ENCODE measurements around the gene PLXDC2.
A peak's percentile ranks its signal among the peaks of the same experiment; 100 is the strongest.
"Not testable (repeated sequence)": the region's sequence is repeated elsewhere in the genome, so short reads cannot be mapped to it uniquely, and the experiment has no call there.

The PLXDC2 gene

DNA sequence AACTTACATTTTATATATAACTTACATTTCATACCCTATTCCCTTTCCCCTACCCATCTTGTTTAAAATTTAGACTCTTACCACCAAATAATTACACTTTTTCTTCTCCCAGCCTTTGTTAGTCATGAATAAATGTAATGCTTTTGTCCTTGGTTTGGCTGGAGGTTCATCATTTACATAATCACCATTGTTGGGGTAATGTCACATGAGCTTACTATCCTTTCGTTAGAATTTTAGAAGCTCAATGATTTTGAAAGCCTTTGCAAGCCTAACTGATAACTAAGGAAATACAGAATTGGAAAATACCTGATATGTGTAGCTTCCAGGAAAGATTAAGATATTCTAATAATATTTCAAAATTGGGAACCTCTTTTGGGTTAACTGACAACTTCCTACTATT is 171.7 kb downstream of the PLXDC2 start:
- DNase-seq = no peak

DNA sequence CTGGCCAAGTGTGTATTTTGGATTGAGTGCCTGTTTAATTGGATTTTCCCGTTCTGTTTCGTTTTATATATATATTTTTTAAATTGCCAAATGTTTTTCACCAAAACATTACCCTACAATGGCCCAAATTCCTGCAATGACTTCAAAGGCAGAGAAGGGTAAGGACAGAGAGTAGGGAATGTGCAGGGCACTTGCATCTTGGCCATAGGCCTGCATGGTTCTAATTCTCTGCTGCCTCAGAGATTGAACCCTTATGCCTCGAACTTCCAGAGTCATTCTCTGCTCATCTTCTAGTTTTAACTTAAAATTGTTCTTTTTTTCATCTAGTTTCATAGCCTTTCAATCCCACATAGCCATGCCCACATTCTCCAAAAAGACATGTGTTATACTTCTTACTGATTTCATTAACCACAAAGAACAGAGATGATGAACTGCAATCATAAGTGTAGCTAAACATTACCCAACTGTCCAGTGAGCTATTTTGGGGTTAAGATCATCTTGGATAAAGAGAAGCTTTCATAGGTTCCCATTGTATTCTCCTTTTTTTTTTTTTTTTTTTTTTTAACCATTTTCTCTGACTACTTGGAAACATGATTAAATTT is 177.6 kb downstream of the PLXDC2 start:
- DNase-seq = no peak

DNA sequence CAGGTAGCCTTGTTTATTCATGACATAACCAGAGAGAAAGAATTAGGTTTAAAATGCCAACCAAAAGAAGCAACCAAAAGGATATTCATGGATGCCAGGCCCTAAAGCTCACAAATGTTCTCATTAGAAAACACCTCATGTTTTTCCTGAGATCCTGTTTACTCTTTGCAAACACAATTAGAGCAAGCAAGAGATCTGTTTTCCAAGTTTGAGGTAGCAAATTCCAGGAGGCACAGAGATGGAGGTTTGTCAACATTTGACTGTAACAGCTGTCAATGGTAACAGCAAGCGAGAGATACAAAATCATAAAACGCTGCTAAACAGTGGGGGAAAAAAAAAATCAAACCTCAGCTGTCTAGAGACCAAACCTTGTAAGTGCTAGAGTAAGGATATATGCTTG is 182.2 kb downstream of the PLXDC2 start:
- DNase-seq = no peak

DNA sequence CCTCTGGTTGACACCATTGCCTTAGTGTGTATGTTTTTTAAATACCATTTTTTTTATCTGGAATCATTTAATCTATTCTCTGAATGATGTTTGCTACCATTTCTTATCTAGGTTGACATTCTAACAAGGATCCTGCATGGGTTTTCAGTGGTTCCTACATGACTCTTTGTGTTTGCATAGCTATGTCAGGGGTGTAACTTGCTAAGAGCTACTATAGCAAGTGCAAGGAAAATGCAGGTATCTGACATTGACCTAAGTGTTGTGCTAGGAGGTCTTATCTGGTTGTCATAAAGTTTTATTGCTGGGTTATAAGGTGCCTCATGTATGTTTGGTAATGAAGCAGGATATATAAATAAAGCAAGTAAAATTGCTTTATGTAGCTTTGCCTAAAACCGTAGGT is 183.2 kb downstream of the PLXDC2 start:
- no peak for DNase-seq

DNA sequence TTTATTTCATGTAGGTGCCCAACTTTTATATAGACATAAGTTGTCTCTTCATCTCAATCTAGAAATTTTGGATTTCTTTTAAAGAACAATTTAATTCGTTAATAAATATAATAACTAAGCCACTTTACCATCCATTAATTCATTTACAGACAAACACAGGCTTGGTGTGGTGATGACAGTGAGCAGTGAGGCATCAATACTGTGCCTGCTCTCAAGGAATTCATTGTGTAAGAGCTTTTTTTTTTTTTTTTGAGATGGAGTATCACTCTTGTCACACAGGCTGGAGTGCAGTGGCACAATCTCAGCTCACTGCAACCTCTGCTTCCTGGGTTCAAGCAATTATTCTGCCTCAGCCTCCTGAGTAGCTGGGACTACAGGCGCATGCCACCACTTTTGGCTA is 185.8 kb downstream of the PLXDC2 start:
- not testable (repeated sequence) for DNase-seq

DNA sequence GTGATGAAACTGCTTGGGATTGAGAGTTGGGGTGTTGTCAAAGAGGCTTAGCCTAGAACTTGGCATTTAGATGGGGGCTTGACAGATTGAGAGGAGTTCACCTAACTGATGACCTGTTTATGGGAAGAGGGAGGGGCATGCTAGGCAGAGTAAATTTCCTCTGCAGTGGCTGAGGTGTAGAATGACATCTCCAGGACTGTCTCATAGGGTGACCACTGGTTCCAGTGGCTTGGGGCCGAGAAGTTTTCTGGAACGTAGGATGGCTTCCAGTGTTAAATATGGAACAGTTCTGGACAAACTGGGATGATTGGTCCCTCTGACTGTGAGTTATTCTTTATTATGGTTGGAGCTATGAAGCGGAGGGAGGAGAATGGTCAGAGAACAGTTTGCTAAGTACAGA is 186.4 kb downstream of the PLXDC2 start:
- DNase-seq = no peak

DNA sequence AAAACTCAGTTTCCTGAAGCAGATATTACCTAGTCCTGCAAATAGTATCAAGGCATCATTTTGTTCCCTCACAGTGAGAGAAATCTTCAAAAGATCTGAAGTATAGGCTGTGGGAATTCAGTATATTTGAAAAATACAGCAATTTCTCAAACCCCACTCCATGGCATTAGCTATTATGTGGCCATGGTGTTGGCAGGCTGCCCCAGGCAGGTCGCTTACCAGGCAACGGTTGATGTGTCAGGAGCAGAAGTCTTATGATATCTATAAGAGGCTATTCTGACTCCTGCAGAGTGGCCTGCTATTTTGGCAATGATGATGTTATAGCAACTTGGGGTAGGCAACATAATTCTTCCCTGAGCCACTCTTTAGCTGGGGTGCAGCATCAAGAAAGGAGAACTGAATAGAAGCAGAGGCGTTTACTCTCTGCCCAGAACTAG is 187.9 kb downstream of the PLXDC2 start:
- no peak for DNase-seq

DNA sequence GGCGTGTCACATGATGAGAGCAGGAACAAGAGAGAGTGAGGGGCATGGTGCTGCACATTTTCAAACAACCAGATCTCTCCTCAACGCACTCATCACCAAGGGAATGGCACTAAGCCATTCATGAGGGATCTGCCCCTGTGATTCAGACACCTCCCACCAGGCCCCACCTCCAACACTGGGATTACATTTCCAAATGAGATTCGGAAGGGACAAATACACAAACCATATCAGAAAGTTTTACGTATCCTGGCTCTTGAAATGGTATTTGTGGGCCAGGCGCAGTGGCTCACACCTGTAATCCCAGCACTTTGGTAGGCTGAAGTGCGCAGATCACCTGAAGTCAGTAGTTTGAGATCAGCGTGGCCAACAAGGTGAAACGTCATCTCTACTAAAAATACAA is 189.4 kb downstream of the PLXDC2 start:
- DNase-seq = no peak

DNA sequence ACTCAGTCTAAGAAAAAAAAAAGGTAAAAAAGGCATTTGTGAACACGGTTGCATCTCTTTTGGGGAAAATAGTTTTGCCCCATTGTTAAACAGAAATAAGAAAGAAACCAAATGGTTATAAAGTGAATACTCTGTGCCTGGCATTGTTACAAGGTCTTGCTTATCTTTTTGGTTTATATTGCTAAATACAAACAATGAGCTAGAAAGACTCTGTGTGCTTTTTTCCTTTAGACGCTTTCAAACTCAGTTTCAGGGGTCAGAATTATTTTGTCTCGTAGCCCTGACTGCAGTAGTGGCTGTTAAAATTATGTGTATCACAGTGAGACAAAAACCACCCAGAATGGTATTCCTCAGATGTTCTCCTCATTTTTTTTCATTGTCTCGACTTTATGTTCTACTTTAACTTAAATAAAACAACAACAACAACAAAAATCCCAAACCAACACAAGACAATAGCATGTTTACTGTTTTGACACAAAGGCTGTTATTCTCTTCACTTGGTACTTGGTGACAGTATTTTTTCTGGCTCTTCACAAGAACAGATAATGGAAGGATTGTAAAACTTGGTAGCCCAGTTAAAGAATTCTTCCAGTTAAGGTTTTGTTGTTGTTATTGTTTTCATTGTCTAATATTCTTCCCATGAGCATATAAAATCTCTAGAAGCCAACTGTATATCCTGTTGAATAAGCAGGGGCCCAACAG is 190.1 kb downstream of the PLXDC2 start:
- DNase-seq = no peak

DNA sequence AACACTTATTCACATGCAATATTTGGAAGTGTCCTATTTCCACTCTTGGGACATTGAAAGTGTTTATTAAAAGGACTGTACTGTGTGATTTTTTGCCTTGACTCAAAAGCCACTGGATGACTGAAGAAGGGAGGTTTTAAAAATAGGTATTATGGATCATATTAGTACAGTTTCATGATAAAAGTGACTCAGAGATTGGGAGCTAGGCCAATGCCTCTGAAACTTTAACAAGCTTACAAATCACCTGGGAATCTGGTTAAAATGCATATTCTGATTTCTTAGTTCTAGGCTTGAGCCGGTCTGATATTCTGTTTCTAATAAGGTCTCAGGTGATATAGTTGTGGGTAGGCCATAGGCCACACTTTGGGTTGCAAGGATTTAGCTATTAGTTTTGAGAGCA is 191.2 kb downstream of the PLXDC2 start:
- DNase-seq = no peak

DNA sequence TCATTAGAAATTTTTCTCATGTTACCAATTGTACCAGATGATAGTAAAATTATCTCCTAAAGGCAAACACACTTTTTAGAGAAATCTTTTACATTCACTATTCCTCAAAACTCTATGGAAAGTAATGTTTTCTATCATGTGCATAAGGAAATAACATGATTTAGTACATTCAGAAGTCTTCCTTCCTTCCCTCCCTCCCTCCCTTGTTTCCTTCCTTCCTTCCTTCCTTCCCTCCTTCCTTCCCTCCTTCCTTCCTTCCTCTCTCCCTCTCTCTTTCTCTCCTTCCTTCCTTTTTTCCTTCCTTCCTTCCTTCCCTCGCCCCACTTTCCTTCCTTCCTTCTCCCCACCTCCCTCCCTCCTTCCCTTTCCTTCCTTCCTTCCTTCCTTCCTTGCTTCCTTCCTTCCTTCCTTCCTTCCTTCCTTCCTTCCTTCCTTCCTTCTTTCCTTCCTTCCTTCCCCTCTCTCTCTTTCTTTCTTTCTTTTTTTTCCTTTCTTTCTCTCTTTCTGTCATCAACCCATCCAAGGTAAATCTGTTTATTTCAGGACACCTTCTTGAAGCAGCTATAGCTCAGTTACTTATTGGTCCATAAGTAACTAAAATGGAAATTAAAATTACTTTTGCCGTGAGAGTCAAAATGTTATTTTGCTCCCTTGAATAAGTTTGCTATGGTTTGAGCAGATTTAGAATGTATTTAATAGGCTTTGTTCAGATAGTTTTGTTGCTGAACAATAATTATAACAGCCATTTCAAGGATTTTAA is 197.9 kb downstream of the PLXDC2 start:
- no peak for DNase-seq

DNA sequence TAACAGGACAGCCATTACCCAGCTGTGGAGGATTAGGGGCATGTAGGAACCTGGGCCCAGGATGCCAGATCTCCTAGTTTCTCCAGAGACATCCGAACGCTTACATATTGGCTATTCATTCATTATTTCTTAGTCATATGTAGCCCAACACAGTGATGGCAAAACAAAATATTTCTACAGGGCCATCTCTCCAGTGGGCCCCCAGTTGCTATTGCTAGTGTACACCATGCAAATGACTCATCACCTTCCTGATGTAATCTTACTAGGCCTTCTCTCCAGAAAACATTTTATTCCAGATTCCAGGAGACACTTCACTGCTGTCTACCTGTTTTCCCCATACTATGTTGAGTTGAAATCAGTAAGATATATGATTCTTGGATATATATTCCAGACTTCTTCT is 201.7 kb downstream of the PLXDC2 start:
- DNase-seq = no peak

DNA sequence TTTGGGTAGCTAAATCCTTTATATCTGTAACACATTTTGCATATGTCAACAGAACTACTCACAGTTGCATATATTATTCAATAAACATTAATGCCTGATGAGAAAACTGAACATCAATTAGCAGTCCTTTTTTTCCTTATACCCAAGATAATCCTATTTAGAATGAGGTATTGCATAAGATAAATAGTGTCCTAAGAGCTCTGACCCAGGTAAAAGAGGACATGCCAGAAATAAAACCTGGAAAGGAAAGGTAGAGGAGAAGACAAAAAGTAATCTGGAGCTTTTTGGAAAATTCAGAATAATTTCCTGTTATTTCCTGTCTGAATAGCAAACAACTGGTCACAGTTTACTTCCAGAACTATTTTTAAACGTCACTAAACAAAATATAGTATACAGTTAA is 204.4 kb downstream of the PLXDC2 start:
- DNase-seq = no peak

DNA sequence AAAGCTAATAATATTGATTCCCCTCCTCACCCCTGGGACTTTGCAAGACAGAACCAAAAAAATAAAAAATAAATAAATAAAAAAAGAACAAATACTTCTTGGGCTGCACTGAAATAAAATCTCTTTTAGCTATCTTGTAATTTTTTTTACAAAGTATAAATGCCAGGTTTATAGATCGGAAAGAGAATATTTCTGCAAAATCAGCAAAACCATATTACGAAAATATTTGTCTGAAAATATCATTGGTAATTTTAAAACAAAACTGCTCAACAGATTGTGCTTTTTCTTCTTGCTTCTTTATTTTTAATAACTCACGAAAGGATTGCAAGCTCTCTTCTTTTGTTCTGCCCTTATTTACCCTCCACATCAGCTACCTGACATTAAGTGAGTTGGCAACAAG is 213.3 kb downstream of the PLXDC2 start:
- DNase-seq = no peak

DNA sequence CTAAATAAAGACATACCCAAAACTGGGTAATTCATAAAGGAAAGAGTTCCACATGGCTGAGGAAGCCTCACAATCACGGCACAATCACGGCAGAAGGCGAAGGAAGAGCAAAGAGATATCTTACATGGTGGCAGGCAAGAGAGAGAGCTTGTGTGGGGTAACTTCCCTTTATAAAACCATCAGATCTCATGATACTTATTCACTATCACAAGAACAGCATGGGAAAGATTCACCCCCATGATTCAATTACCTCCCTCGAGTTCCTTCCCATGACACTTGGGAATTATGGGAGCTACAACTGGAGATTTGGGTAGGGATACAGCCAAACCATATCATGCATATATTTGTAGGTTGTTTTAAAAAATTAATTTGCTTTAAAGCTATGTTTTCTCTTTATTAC is 217.2 kb downstream of the PLXDC2 start:
- DNase-seq = no peak

DNA sequence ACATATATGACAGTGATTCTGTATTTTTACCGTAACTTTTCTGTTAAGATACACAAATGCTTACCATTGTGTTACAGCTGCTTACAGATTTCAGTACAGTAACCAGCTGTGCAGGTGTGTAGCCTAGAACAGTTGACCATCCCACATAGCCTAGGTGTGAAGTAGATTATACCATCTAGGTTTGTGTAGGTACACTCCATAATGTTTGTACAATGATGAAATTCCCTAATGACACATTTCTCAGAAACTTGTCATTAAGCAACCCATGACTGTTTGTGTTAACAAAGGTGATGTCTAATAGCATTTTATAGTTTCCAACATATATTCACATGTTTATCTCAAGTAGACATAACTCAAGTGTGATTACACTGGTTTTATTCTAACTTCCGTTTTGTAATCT is 218.5 kb downstream of the PLXDC2 start:
- no peak for DNase-seq

DNA sequence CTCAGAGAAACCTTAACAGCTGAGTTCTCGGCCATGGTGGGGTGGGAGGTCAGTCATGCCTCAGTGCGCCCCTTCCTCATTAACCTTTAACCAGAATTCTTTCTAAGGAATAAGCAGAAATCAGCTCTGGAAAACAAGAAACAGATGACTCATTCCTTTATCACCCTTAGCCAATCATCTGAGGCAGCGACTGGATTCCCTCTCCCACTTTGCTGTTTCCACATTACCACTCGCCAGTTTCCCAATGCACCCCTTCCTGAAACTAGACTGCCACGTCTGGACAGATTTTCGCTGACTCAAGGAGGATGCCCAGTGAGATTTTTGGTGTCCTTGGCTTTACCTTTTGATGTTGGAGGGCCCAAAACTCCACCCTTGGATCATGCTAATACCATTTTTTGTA is 223.8 kb downstream of the PLXDC2 start:
- no peak for DNase-seq

DNA sequence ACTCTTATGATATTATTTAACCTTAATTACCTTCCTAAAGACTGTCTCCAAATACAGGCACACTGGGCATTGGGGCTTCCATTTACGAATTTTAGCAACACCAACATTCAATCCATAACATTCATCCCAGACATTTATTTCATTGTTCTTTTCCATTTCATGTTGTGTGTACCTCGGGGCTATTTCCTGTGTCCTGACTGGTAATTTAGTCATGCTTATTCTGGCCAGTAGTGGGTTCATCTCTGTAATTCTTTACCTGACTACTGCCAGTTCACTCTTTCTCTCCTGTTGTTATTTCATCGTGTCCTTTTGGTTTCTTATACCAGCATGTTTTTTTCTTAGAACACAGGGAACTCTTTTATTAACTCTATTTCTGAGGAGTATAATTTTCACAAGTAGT is 225.7 kb downstream of the PLXDC2 start:
- no peak for DNase-seq

DNA sequence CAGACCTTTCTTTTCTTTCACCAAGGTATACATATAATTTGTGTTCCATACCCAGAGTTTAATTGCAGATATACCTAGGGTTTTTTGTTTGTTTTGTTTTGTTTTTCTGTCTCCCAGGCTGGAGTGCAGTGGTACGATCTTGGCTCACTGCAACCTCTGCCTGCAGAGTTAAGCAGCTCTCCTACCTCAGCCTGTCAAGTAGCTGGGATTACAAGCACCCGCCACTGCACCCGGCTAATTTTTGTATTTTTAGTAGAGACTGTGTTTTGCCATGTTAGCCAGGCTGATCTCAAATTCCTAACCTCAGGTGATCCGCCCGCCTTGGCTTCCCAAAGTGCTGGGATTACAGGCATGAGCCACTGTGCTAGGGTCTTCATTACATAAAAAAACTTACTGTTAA is 228.9 kb downstream of the PLXDC2 start:
- not testable (repeated sequence) for DNase-seq

DNA sequence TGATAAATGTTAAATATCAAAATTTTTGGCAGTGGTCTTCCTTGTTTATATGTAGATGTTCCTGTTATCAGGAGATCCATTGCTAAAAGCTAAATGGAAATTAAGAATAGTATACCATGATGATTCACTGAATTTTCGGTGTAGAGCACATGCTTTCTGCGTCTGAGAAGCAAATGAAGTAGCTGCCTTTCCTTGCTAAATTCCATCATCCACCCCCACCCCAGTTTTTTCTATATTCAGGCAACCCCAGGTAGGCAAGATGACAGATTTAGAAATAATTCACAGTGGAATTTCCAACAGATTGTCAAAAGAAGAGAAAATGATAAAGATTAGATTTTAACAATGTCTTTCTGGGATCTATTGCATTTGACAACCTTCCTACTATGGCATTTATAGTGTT is 231.9 kb downstream of the PLXDC2 start:
- no peak for DNase-seq

DNA sequence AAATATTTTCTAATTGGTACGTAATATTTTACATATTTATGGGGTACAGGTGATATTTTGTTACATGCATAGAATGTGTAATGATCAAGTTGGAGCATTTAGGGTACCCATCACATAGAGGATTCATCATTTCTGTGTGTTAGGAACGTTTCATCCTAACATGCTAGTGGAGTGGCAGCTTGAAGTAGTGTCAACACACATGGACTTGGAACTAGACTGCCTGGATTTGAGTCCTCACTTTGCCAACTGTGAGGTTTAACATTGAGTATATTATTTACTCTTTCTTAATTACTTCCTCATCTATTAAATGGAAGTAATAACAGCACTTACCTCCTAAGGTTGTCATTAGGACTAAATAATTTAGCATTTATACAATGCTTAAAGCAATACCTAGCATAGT is 241.9 kb downstream of the PLXDC2 start:
- DNase-seq = peak; percentile 5

DNA sequence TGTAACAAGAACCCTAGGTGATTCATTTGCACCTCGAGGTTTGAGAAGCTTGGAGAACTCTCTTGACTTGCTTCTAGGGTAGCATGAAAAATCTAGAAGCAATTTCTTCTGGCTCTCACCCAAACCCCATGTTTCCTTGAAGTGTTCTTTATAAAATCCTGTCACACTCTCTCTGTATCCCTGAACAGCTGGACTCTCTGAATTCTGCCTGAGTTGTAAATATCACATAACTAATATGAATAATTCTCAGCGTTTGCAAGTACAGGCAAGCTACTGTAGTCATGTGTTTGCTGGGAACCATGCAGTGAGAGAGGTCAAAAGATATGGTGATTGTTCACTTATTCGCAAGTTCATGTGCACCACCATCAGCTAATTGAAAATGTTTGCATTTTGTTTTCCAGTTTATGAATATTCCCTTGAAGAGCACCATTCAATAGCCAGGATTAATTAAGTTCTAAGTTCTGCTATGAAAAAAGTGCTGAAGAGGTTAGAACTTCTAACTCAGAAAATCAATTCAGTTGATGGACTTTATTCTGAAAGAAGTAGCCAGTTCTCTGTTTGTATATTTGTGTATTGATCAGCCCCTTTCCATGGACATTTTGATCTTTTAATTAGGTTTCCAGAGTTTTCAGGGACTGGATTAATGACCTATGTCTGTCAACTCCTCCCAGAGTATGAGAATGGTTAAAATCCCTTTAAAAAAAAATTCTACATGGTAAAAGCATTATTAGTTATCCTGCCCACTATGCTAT is 243.0 kb downstream of the PLXDC2 start:
- DNase-seq = no peak

DNA sequence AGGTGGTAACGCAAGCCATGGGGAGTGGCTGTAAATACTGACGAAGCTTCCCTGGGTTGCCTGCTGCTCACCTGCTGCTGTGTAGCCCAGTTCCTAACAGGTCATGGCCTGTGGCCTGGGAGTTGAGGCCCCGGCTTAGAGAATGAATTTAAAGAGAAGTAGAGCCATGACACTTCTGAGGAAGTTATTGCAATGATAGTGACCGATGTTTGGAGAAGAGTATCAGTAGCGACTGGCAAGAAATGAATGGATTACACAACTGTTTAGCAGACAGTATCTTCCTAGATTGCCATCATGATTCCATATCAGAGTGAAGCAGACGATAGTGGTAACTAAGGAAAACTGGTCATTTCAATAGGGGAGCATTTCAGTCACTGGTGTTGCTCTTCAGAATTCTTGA is 249.6 kb downstream of the PLXDC2 start:
- no peak for DNase-seq

DNA sequence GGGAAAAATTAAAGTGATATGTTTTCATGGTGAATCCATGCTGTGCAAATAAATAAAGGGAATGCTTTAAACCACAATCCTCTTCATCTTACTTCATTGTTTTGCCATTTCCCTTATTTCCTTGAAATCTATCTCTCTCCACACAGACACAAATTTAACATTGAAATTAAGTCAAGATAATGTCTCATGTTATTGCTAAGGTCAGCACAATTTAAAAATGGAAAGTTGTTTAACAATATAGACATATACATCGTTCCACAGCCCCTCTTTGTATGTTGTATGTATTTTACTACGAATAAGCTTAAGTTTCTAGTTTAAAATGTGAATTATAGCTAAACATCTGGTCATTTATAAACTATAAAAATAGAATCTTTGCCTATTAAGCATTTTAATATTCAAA is 256.9 kb downstream of the PLXDC2 start:
- DNase-seq = no peak
